ENCODE data around the gene PRKN.

PRKN gene

DNA sequence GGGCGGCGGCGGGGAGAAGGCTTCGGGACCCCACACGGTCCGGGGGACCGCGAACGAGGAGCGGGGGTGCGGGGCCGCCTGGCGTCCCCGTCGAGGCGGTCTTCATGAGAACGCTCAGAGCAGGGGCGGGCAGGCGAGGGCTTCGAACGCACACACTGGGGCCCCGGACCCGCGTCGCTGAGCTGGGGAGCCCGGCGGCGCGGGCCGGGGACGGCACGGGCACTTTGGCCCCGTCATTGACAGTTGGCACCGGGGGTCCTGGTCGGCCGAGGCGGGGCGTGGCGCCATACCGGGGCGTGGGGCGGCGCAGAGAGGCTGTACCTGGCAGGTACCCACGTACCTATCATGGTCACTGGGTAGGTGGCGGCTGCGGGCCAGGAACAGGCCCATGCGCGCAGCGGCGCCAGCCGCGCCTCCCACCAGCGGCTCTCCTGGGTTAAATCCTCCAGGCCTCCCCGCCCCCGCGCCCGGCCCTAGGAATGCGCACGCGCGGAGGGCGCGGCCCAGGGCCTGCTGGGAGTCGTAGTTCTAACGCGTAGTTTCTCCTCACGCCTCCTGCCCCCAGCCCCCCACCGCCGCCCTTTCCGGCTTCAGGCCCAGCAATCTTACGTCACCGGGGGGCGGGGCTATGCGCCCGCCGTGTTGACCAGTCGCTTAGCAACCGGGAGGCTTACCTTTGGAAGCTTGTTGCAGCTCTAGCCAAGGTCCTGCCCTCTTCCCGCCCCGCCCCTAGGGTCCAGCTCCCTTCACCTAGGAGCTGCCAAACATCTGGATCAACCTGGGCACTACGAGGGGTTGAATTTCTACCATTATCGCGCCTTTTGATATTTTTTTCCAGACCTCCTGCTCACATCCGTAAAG lies at the start of gene PRKN, which contains the start of gene PACRG:
Gene PRKN, minus strand, starts transcription at position 445 of the 861 bp plus-strand sequence.
Gene PACRG, plus strand, starts transcription at position 653 of the 861 bp plus-strand sequence.
- DNase-seq: peak; percentile 95 to 96

DNA sequence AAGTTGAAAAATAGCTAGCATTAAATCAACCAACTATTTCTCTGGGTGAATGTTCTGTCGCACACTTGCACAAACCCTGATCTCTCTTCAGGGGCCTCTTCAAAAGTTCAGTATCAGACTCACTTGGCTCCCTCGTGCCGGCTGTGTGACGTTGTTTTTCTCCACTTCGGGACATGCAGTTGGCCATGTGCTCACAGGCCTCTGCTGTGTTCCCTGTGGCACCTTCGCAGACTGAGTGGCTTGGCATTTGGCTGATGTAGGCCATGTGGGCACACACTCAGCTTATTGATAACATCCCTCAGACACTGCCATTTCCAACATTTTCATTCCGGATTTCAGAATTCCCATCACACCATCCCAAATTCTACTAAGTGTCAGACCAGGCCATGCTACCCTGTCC lies 49.5 kb upstream of the PRKN start:
- DNase-seq: no peak

DNA sequence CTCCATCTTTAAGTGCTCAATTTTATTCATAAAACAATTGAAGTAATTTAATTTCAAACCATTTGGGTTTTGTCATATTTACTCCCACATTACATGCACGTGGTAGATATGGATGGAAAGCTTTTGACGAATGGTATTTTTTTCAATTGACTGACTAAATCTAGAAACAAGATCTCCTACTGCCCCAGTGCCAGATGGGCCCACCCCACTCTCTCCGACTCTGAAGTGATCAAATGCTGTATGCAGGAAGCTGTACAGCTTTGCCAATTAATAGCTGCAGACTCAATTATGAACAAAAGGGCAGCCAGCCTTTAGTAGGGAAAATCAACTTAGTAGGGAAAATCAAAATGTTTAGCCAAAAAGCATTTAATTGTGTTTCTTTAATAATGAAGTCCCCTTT lies 46.4 kb upstream of the PRKN start:
- DNase-seq: no peak

DNA sequence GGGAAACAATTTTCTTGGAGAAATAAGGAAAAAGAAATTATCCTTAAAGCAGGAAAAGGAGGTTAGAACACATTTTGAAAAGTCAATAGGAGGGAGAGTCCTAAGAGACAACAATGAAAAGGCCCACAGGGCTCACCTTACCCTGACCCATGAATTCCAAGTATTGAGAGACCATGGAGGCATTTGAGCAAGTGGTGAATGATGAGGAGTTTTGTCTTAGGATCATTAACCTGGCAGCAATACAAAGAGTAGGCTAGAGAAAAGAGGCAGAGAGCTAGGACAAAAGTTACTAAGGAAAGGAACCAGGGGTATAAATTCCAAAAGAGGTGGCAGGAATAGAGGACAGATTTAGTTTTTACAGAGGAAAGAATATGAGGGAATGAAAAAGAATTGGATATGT lies 44.9 kb upstream of the PRKN start:
- DNase-seq: no peak

DNA sequence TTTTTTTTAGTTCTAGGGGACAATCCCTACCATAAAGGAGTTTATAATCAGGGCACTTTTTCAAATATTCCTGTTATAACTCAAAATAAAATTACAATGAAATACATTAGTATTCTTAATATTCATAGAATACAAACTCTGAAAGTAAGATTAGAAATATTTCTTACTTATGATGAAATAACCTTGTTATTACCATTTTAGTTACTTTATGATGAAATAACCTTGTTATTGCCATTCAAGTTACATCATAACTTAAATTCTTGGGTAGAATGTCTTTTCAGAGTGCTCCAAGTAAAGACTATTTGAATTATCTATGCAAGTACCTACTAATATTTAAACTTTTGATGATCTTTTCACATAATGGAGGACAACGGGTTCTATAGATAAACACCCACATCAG lies 43.4 kb upstream of the PRKN start:
- DNase-seq: no peak

DNA sequence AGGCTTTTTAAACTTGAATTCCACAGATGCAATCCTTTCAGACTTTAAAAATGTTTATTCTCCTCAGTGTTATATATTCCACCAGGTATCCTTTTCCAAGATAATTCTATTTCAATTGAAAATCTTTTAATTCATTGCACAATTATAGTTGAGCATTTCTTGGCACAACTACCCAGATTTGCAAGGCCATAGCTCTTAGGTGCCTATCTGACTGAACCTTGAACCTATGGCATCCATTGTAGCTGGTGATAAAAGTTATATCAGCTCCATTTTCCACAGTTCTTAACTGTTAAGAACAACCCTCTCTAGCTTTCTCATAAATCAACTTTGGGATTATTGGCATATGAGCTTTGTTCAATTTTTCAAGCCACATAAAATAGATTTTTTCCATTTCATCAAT lies 42.6 kb upstream of the PRKN start:
- no peak for DNase-seq

DNA sequence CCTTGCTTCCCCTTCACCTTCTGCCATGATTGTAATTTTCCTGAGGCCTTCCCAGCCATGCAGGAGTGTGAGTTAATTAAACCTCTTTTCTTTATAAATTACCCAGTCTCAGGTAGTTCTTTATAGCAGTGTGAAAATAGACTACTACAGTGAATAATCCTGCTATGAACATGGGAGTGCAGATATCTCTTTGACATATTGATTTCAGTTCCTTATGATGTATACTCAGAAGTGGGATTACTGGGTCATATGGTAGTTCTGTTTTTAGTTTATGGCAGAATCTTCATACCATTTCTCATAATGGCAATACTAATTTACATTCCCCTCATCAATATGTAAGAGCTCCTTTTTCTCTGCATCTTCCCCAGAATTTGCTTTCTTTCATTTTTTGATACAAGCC lies 26.2 kb upstream of the PRKN start:
- no peak for DNase-seq

DNA sequence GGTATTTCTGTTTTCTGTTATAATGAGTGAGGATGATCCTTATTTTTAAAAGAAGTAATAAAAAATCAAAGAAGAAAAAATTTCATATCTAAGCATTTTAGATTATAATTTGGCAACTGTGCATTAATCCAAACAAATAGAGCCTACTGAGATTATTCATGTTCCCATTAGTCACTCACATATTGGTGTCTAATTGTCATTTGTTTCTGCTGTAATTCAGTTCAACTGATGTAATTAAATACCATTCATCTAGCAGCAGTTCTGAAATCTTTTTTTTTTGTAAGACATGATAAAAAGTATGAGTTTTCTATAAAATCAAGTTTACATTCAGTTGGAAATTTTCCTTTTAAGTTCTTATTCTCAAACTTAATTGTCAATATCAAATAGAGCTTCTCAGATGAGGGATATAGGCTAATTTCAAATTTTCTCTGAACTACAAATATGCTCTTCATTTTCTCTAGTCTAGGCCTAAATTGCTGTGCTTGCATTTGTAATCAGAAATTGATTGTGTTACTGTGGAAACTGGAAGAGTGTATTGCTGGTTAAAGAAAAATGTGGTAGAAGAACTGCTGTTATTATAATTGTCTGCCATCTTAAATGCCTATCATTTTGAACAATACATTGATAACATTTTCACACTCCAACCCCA lies 23.8 kb upstream of the PRKN start:
- DNase-seq: no peak

DNA sequence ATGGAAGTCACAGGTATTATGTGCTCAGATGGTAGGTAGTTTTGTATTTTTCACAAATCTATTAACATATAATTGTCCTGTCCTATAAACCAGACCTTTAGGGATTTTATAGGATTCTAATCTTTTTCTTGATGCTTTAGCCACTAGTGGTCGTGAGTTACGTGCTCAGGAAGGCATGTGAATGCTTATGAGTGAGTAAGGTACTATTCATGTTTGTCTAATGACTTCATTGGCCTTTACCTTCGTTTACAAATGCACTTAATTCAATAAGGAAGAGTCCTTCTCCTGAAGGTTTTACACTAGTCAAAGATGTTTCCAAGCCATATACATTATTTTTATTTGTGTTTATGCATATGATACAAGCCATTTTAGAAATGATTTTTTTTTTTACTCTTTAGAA lies 23.2 kb upstream of the PRKN start:
- no peak for DNase-seq

DNA sequence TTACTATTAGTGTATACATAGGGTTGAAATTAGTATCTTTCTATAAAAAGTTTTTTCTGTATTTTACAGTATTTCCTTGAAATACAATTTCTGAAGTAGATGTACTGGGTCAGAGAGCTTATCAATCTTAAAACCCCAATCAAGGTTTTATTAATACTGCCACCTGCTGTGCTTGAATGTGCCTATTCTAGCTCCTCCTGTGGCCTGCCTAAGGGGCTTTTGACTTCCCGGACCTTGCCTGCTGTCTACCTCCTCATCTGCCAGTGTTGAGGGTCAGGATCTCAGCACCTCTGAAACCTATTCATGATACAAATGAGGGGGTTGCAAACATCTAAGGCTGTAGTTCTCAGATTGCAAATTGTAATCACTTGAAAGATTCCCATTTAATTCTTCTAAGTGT lies 9.4 kb upstream of the PRKN start:
- no peak for DNase-seq

DNA sequence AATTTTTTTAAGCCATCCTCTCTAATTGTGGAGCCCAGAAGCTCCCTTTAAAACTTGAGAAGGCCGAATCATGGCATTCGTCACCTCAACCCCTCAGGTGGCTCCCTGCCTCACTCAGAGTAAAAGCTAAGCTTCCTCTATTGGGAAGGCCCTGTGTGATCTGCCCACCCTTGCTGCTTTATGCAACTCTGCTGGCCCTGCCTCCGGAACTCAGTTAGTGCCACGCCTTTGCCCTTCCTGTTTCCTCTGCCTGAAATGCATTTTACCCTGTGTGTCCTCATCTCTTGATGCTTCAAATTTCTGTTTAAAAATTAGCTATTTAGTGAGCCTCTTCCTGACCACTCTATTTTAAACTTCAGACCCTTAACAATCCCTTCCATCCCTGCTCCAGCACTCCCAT lies 5.9 kb upstream of the PRKN start:
- DNase-seq: no peak

DNA sequence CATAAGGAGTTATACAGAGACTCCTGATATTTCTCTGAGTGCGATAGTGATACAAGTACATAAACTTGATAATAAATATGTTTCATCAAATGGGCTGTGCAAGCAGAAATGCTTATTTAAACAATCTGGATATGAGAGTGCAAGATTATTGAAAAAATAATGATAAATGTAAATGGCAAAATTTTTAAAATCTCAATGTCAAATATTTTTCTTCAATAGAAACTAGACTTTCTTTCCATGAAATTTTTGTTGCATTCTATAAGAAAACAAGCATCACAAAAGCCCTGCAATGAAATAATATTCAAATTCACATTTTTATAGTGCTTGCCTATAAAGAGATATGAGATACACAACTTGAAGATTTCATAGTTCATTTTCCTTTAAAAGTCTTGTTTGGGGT lies 2.9 kb upstream of the PRKN start:
- no peak for DNase-seq

DNA sequence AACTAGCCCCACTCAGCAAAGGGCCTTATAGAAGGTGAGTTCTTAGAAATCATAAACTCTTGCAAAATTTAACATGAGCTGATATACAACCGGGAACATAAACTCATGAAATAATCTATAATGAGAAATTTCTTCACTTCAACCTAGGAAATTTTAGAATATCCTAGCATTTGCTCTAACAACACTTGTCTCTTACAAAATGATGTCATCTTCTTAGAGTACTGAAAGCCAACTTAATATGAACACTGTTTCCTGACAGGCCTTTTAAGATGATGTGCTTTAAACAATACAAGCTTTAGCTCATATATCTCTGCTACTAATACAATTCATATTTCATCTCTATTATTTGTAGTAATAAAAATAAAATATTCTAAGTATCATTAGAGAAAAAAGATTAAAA lies 1.1 kb upstream of the PRKN start:
- DNase-seq: no peak

DNA sequence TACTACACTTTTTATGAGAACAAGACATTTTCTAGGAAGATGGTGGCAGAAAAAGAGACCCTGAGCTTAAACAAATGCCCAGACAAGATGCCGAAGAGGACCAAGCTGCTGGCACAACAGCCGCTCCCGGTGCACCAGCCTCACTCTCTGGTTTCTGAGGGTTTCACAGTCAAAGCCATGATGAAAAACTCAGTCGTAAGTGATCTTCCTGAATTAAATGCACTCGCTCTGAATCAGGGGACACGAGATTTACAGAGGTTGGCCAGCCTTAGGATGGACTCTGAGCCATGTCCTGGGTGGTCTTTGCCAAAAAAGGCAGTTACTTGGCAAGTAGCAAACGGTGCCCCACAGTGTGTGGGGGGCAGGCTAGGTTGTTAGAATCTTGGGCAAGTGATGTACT lies 631 bp upstream of the PRKN start:
- peak in 1 of 2 experiments; percentile 21 for DNase-seq

DNA sequence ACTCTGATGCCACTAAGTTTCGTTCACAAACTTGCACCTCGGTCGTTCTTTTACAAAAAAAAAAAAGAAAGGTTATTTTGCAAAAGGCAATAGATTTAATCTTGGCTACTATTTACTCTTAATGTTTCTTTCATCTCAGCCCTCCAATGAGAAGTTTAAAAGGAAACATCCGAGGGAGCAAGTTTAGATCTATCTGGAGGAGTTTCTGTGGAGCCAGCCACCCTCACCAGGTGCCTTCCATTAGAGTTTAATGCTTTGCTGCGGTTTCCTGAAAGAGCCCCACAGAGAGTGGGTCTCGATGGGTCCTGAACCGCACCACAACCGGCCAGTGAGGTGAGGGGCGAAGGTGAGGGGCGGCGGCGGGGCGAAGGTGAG lies 632 bp downstream of the PRKN start:
- no peak for DNase-seq

DNA sequence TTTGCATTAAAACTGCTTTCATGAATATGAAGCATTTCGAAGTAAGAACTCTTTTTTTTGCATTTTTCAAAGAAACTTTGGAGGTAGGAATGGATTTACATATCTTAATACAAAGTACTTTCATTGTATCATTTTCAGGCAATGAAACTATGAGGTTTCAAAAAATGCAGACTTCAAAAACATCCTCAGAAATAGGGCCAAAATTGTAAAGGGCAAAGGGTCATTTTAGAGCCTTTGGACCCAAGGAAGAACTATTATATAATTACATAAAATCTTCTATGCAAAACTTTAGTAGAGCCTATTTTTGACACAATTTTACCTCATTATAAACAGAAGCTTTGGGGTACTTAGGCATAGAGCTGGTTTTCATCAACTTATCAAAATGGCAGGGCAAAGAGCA lies 4.9 kb downstream of the PRKN start:
- DNase-seq: no peak

DNA sequence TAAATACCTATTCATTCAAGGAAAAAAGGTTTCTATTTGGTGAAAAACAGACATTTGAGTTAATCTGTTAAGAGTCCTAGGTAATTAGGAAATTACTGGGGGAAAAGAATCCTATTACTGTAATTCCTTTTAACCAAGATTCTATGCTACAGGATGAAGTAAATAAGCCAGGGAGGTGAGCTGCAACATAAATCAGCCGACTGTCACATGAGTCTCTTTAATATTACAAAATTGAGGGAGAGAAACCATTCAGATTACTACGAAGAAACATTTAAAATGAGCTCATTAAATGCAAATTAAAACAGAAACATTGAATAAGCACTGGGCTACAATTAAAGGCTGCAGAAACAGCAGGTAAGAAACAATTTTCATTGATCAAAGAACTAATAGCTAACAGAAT lies 5.3 kb downstream of the PRKN start:
- no peak for DNase-seq

DNA sequence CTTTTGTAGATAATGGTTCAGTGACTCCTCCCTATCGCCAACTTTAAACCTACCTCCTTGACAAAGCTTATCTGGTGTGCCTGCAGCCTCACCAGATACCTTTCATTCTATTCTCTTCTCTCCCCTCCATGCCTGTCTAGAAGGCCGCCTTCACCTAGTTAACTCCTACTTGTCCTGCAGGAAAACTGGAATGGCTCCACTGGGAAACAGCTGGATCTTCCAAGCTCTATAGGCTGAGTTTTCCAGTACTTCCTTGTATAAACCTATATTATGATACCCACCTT lies 6.2 kb downstream of the PRKN start:
- DNase-seq: no peak

DNA sequence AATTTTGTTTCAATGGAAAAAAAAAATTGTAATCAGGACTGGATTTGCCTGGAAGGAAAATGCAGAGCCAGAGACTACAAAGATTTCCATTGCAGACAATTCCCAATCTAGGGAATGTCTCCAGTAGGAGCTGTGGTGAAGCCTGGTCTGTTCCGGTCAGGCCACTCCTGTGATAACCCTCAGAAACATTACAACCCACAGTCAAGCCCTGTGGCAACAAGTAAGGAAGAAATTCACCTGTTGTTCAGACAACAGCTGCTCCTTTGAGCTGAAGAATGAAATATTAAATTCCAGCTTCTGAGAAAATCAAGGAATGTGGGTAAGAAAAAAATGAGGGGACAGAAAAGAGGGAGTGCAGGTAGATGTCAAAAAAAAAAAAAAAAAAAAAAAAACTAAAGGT lies 8.0 kb downstream of the PRKN start:
- DNase-seq: no peak

DNA sequence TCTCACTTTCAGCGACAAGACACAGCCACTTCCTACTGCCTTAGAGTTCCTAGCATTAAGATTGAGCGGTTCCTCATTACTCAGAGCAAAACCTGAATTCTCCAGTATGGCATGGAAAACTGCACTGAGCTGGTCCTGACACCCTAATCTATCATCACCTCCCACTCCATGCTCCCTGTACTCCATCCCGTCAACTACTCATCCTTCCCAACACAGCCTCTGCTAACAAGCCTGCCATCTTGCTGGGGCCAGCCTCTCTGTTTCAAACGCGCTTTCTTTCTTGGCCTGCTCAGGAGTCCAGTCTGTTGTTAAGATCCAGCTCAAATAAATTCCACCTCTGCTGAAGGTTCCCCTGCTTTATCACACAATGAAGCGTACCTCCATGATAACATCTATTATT lies 12.0 kb downstream of the PRKN start:
- no peak for DNase-seq

DNA sequence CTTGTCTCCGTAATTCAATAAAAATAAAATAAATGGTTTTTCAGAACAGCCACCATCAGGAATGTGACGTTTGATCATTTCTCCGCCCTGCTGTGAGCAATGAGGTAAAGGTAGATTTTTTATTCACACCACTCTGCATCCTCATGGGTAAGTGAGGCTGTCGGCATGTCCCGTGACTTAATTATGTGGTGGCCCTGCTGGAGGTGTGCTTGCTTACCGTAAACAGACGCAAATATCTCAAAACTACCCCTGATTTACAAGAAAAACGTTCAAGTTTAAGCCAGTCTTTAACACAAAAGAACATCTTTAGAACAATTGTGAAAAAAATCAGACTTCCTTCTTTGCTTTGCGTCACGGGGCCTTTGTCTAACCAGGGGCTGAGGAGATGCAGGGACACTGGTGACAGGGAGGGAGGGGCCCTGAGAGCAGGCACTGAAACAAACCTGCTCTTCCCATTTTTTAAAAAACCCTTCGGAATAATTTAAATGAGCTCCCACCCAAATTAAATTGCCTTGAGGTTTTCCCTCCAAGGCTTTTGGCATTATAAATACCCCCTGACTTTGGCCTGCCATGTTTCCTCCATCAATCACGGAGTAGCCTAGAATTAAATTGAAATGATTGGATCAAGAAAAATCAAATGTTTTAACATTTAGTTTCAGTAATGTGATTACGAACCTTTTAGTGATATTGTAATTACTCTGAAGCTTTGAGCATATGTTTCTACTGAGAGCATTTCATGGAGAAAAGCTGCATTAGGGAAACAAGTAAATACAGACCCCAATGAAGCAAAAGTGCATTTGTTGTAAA lies 13.4 kb downstream of the PRKN start:
- DNase-seq: no peak

DNA sequence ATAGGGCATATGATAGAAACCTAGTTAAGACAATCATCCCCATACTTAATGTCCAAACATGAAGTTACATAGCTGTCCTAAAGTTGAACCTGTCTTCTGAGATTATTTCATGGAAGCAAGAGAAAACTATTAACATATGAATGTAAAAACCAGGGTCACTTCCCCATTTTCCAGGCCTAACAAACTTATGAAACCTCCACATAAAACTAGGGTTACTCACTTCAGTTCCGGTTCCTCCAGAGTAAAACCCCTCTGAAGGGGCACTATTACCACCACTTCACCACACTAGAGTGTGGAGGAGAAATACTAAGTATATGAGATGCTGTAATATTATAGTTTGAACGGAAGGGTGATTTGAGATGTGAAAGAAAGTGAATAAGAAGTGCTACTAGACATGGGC lies 14.9 kb downstream of the PRKN start:
- no peak for DNase-seq

DNA sequence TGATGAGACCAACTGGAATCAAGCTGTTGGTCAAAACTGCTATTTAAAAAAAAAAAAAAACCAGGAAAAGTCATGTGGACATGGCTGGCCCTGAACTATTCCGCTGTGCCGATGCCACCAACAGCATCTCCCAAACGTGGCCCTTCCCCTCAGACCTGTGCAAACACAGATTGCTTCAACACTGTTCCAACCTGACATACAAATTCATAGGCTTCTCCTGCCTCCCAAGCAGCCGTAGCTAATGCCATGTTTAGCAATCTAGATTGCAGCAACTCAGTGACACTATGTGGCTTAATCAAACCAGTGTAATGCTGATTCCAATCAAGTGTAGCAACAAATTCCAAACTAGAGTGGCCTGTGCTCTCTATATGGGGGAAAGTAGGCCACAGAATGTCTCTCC lies 16.2 kb downstream of the PRKN start:
- DNase-seq: no peak

DNA sequence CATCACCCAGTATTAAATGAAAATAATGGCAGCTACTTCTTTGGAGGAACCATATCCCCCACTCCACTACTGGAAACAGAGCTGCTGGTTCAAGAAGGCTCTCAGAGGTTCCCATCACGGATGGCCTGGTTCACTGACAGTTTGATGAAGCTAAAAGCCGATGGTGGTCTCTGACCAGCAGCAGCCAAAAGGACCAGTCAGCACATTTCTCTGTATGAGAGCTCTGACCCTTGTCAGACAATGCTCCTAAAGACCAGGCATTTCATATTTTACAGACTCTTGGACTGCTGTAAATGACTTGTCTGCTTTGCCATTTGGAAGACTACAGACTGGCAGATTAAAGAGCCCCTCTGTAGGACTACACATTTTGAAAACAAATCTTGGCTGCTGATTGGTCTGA lies 16.6 kb downstream of the PRKN start:
- DNase-seq: no peak

Measured in NCI-H2081 (cell line).